K562 (cell line): ENCODE results near the gene ATRAID. TPM values are rescaled to one million over a fixed set of nuclear protein-coding genes. Genes with fewer than 3 reads are reported as not detected.

Source experiments
- CCNT2 ChIP-seq: IDR thresholded peaks from 2 replicates; pipeline ENCODE4 v1.6.1; 2011; ENCODE audit warnings: borderline replicate concordance, low read depth, mild to moderate bottlenecking, moderate library complexity, mixed read lengths, low read length; ENCODE audit not compliant: insufficient read length; ENCODE audit errors: extremely low read depth
- CHCHD3 ChIP-seq: fragments of 250-450 bp; sonication (Bioruptor Pico); IDR thresholded peaks from 2 replicates; pipeline ENCODE4 v2.1.2; 2022; ENCODE audit warnings: mild to moderate bottlenecking
- HCFC1 ChIP-seq: IDR thresholded peaks from 2 replicates; pipeline ENCODE4 v1.6.1; 2012; ENCODE audit warnings: low read depth, low read length, improper control_type of control experiment
- MBD2 ChIP-seq: sonication (generic); IDR thresholded peaks from 2 replicates; pipeline ENCODE4 v1.6.1; 2016; ENCODE audit warnings: low read depth, borderline replicate concordance
- NONO ChIP-seq, 2 experiments: fragments of 200-400 bp in 1 of 2; fragments of 450-650 bp in 1 of 2; formaldehyde crosslinking in 1 of 2; IDR thresholded peaks; 2 replicates each; pipeline ENCODE4 v1.6.1; 2017; ENCODE audit warnings: low read depth in 2 of 2, mild to moderate bottlenecking in 2 of 2, moderate library complexity in 2 of 2, low read length in 1 of 2
- NR2C2 ChIP-seq, 2 experiments: fragments of 200-800 bp in 1 of 2; sonication (Bioruptor generic) in 1 of 2; sonication (generic) in 1 of 2; formaldehyde crosslinking in 1 of 2; IDR thresholded peaks; 2 replicates each; pipeline versions ENCODE4 v1.6.1 to v1.8.0; 2016 to 2022; ENCODE audit warnings: mild to moderate bottlenecking in 1 of 2, missing compliant biosample characterization in 1 of 2, missing genetic modification characterization in 1 of 2, missing genetic modification reagents in 1 of 2
- SOX6 ChIP-seq: fragments of 450-650 bp; IDR thresholded peaks from 2 replicates; pipeline ENCODE4 v1.6.1; 2014; ENCODE audit warnings: mild to moderate bottlenecking
- ZNF316 ChIP-seq: fragments of 450-650 bp; IDR thresholded peaks from 2 replicates; pipeline ENCODE4 v1.6.1; 2016
- polyA plus RNA-seq, 8 experiments: library from polyadenylated mRNA; depleted of rRNA in 4 of 8; stranded (reverse) in 5 of 8; unstranded in 3 of 8; fragments of >200 nt; fragmentation: Nextera tagmentation in 2 of 8; fragmentation: Illumina TruSeq in 1 of 8; extraction: Ambion mirVana in 2 of 8; extraction: Trizol in 1 of 8; gene quantifications; 2 replicates each; pipeline versions ENCODE4 v1.2.1 to v1.2.3, GENCODE V29; 2011 to 2014; ENCODE audit warnings: inconsistent platforms in 1 of 8, missing spikeins in 1 of 8
- total RNA-seq, 7 experiments: library from RNA; depleted of rRNA in 6 of 7; stranded (reverse); fragments of >200 nt in 6 of 7; fragmentation: Illumina TruSeq in 2 of 7; extraction: Trizol in 2 of 7; gene quantifications; 2 replicates each; pipeline versions ENCODE4 v1.2.1 to v1.2.3, GENCODE V29; 2011 to 2021; ENCODE audit warnings: low replicate concordance in 1 of 7
- TF ChIP-seq, protein P1 (sequence below), 2 experiments: fragments of 450-650 bp; IDR thresholded peaks; 2 replicates each; pipeline ENCODE4 v1.6.1; 2016
- TF ChIP-seq, protein P2 (sequence below): fragments of 450-650 bp; IDR thresholded peaks from 2 replicates; pipeline ENCODE4 v1.7.1; 2018; ENCODE audit warnings: mild to moderate bottlenecking, low read depth; ENCODE audit not compliant: partially characterized antibody
- TF ChIP-seq, protein P3 (sequence below): fragments of 450-650 bp; IDR thresholded peaks from 2 replicates; pipeline ENCODE4 v1.6.1; 2018; ENCODE audit not compliant: partially characterized antibody
- TF ChIP-seq, protein P4 (sequence below): sonication (generic); formaldehyde crosslinking; IDR thresholded peaks from 2 replicates; pipeline ENCODE4 v1.9.0; 2022; ENCODE audit warnings: mild to moderate bottlenecking, missing genetic modification reagents
- TF ChIP-seq, protein P5 (sequence below): sonication (generic); formaldehyde crosslinking; IDR thresholded peaks from 2 replicates; pipeline ENCODE4 v1.8.0; 2022; ENCODE audit warnings: mild to moderate bottlenecking, missing genetic modification reagents

ATRAID gene
- total and polyA plus RNA-seq, 9 of the 15 experiments (the other 6 are each of a cell fraction or from before 2014, with no cell fraction given), result 70.2 to 187 (median 108) TPM

DNA sequence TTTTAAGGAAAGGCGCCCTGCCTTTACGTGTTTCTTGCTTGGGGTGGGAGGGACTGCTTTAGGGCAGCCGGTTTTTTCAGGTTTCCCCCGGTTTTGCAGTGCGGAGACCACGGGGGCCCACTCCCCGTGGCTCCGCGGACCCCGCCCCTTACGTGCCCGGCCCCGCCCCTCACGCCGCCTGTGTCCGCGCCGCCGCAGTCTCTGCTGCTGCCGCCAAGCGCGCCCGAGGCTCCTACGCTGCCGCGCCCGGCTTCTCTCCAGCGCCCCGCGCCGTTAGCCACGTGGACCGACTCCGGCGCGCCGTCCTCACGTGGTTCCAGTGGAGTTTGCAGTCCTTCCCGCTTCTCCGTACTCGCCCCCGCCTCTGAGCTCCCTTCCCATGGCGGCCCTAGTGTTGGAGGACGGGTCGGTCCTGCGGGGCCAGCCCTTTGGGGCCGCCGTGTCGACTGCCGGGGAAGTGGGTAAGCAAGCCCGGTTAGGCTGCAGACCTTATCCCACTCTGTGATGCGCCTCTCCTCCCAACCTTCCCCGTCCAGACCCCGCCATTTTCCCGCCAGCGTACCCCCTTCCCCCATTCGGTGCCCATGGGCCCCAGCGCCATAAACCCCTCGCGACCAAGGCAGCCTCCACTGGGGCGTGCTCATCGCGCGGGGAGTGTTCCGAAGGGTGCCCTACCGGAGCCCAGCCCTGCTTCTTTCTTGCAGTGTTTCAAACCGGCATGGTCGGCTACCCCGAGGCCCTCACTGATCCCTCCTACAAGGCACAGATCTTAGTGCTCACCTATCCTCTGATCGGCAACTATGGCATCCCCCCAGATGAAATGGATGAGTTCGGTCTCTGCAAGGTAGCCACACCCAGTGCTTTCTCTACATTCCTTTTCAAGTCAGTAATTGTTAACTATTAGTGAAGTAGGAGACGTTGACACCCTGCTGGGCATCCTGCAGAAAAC, 5.6 kb downstream of the ATRAID start, which contains the start of gene CAD (continued):
- TF ChIP-seq, protein P1, sequence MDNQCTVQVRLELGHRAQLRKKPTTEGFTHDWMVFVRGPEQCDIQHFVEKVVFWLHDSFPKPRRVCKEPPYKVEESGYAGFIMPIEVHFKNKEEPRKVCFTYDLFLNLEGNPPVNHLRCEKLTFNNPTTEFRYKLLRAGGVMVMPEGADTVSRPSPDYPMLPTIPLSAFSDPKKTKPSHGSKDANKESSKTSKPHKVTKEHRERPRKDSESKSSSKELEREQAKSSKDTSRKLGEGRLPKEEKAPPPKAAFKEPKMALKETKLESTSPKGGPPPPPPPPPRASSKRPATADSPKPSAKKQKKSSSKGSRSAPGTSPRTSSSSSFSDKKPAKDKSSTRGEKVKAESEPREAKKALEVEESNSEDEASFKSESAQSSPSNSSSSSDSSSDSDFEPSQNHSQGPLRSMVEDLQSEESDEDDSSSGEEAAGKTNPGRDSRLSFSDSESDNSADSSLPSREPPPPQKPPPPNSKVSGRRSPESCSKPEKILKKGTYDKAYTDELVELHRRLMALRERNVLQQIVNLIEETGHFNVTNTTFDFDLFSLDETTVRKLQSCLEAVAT (IDR thresholded peaks at IDR 0.05), result 0 out of 4 replicates have a peak, but pooled peaks of 1 of the 2 experiments have one; percentile 16
- no peak for TF ChIP-seq CHCHD3 (CRISPR knock-in tag)
- peak; percentile 19; the same call in 1 of the 2 replicates for TF ChIP-seq SOX6
- TF ChIP-seq, protein P2, sequence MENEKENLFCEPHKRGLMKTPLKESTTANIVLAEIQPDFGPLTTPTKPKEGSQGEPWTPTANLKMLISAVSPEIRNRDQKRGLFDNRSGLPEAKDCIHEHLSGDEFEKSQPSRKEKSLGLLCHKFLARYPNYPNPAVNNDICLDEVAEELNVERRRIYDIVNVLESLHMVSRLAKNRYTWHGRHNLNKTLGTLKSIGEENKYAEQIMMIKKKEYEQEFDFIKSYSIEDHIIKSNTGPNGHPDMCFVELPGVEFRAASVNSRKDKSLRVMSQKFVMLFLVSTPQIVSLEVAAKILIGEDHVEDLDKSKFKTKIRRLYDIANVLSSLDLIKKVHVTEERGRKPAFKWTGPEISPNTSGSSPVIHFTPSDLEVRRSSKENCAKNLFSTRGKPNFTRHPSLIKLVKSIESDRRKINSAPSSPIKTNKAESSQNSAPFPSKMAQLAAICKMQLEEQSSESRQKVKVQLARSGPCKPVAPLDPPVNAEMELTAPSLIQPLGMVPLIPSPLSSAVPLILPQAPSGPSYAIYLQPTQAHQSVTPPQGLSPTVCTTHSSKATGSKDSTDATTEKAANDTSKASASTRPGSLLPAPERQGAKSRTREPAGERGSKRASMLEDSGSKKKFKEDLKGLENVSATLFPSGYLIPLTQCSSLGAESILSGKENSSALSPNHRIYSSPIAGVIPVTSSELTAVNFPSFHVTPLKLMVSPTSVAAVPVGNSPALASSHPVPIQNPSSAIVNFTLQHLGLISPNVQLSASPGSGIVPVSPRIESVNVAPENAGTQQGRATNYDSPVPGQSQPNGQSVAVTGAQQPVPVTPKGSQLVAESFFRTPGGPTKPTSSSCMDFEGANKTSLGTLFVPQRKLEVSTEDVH, result peak; percentile 53
- TF ChIP-seq NONO (IDR thresholded peaks at IDR 0.05; ENCODE audit: low read depth in 2 of 2, low read length in 1 of 2), result 0 out of 4 replicates have a peak, but pooled peaks of 1 of the 2 experiments have one; percentile 20
- peak; percentile 42; the same call in 1 of the 2 replicates for TF ChIP-seq NR2C2 (CRISPR knock-in tag; IDR thresholded peaks at IDR 0.05)
- TF ChIP-seq NR2C2 (tag; IDR thresholded peaks at IDR 0.05), result no peak
- no peak for TF ChIP-seq MBD2
- TF ChIP-seq HCFC1, result peak; percentile 64
- TF ChIP-seq, protein P3, sequence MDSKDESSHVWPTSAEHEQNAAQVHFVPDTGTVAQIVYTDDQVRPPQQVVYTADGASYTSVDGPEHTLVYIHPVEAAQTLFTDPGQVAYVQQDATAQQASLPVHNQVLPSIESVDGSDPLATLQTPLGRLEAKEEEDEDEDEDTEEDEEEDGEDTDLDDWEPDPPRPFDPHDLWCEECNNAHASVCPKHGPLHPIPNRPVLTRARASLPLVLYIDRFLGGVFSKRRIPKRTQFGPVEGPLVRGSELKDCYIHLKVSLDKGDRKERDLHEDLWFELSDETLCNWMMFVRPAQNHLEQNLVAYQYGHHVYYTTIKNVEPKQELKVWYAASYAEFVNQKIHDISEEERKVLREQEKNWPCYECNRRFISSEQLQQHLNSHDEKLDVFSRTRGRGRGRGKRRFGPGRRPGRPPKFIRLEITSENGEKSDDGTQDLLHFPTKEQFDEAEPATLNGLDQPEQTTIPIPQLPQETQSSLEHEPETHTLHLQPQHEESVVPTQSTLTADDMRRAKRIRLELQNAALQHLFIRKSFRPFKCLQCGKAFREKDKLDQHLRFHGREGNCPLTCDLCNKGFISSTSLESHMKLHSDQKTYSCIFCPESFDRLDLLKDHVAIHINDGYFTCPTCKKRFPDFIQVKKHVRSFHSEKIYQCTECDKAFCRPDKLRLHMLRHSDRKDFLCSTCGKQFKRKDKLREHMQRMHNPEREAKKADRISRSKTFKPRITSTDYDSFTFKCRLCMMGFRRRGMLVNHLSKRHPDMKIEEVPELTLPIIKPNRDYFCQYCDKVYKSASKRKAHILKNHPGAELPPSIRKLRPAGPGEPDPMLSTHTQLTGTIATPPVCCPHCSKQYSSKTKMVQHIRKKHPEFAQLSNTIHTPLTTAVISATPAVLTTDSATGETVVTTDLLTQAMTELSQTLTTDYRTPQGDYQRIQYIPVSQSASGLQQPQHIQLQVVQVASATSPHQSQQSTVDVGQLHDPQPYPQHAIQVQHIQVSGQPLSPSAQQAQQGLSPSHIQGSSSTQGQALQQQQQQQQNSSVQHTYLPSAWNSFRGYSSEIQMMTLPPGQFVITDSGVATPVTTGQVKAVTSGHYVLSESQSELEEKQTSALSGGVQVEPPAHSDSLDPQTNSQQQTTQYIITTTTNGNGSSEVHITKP, result peak; percentile 82
- no peak for TF ChIP-seq ZNF316
- TF ChIP-seq CCNT2, result peak; percentile 89
- TF ChIP-seq, protein P4, sequence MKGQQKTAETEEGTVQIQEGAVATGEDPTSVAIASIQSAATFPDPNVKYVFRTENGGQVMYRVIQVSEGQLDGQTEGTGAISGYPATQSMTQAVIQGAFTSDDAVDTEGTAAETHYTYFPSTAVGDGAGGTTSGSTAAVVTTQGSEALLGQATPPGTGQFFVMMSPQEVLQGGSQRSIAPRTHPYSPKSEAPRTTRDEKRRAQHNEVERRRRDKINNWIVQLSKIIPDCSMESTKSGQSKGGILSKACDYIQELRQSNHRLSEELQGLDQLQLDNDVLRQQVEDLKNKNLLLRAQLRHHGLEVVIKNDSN, result peak; percentile 95
- TF ChIP-seq, protein P5, sequence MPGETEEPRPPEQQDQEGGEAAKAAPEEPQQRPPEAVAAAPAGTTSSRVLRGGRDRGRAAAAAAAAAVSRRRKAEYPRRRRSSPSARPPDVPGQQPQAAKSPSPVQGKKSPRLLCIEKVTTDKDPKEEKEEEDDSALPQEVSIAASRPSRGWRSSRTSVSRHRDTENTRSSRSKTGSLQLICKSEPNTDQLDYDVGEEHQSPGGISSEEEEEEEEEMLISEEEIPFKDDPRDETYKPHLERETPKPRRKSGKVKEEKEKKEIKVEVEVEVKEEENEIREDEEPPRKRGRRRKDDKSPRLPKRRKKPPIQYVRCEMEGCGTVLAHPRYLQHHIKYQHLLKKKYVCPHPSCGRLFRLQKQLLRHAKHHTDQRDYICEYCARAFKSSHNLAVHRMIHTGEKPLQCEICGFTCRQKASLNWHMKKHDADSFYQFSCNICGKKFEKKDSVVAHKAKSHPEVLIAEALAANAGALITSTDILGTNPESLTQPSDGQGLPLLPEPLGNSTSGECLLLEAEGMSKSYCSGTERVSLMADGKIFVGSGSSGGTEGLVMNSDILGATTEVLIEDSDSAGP (CRISPR knock-in tag), result peak; percentile 61; the same call in 1 of the 2 replicates
